MCF 10A (cell line): Measurements from ENCODE around the gene CALY. TPM values are rescaled to one million over a fixed set of nuclear protein-coding genes. Genes with fewer than 3 reads are reported as not detected.
"Not testable (repeated sequence)": the region's sequence is repeated elsewhere in the genome, so short reads cannot be mapped to it uniquely, and the experiment has no call there.

ENCODE experiments used
- BruUV-seq: library from RNA; stranded (reverse); fragments of 400-500 nt; replicated peaks from 2 replicates; lab custom pipeline; 2021; lab: Mats Ljungman, UMichigan
- CTCF ChIA-PET: fragments of 300-600 bp; sonication (Branson Sonifier 250); formaldehyde crosslinking; extraction: SDS; loops from one replicate; lab custom pipeline; 2021; ENCODE audit warnings: antibody characterized with exemption, inconsistent platforms; lab: Yijun Ruan, JAX
- POLR2A ChIA-PET: fragments of 300-600, 350-650 bp; sonication (Branson Sonifier 250); formaldehyde crosslinking; extraction: SDS; loops from one replicate; lab custom pipeline; 2020; ENCODE audit warnings: antibody characterized with exemption, inconsistent platforms; lab: Yijun Ruan, JAX
- DNase-seq: peaks from one replicate; pipeline ENCODE4 v3.0.0-alpha.2; 2018; ENCODE audit not compliant: unreplicated experiment
- H3K27ac Mint-ChIP-seq: one replicate; pipeline ENCODE4 v1.8.0; 2022; ENCODE audit warnings: mild to moderate bottlenecking, low read depth, mixed read lengths; ENCODE audit not compliant: unreplicated experiment
- H3K27me3 Mint-ChIP-seq: one replicate; pipeline ENCODE4 v1.8.0; 2022; ENCODE audit warnings: mixed read lengths; ENCODE audit not compliant: insufficient read depth, unreplicated experiment
- H3K36me3 Mint-ChIP-seq: one replicate; pipeline ENCODE4 v1.8.0; 2022; ENCODE audit warnings: mild to moderate bottlenecking, moderate library complexity, mixed read lengths; ENCODE audit not compliant: insufficient read depth, unreplicated experiment
- H3K4me1 Mint-ChIP-seq: one replicate; pipeline ENCODE4 v1.8.0; 2022; ENCODE audit warnings: mixed read lengths; ENCODE audit not compliant: insufficient read depth, unreplicated experiment
- H3K4me3 Mint-ChIP-seq: one replicate; pipeline ENCODE4 v1.8.0; 2022; ENCODE audit warnings: mild to moderate bottlenecking, moderate library complexity, mixed read lengths; ENCODE audit not compliant: unreplicated experiment
- H3K9me3 Mint-ChIP-seq: one replicate; pipeline ENCODE4 v1.8.0; 2022; ENCODE audit warnings: mixed read lengths; ENCODE audit not compliant: unreplicated experiment
- CTCF ChIP-seq: fragments of 200-600 bp; IDR thresholded peaks from one replicate; pipeline ENCODE4 v1.8.0; 2022; ENCODE audit warnings: antibody characterized with exemption, mild to moderate bottlenecking; ENCODE audit not compliant: unreplicated experiment
- intact Hi-C: fragments of 100-400 bp; cut with micrococcal nuclease; formaldehyde crosslinking; loops from 2 replicates; pipeline ENCODE4 v1.14.1; 2022
- total RNA-seq: library from RNA; stranded (reverse); gene quantifications from 2 replicates; pipeline ENCODE4 v1.2.3, GENCODE V29; 2022

Gene CALY
- total RNA-seq, 1 experiment from 2014 or later = not detected

- Mint-ChIP-seq H3K36me3 (peaks cover 49% of the 10 kb centered on the region), H3K4me3 (no peak overlapping the region), H3K9me3 (no peaks in the 10 kb centered on the region), H3K27me3 (no peaks in the 10 kb centered on the region), H3K4me1 (peaks cover 10% of the 10 kb centered on the region), H3K27ac (no peak overlapping the region)
- no TSS peak for BruUV-seq
- ChIA-PET CTCF (no interaction called here), POLR2A (interaction anchor here (0.6 kb wide), 1 partner anchor 13 kb away, joined by 4 read pairs; no protein-coding TSS in a partner anchor)
- TF ChIP-seq CTCF = no peak
- no peak for DNase-seq
- intact Hi-C loops = no loop called here
Observed at GRCh38 chr10:133370030-133370786, 33.5 kb upstream of the CALY start.

GRCh38 chr10:133368153-133368552 is 31.5 kb upstream of the CALY start:
- no peak for TF ChIP-seq CTCF
- no peaks in the 10 kb centered on the region for H3K9me3 Mint-ChIP-seq
- ChIA-PET POLR2A (interaction anchor here (0.6 to 1.1 kb wide), 2 partner anchors 59 to 186 kb away, joined by 3 read pairs; no protein-coding TSS in a partner anchor), CTCF (interaction anchor here (1.2 to 1.6 kb wide), 2 partner anchors 38 to 61 kb away, joined by 6 to 9 read pairs; no protein-coding TSS in a partner anchor)
- H3K27ac Mint-ChIP-seq = no peak overlapping the region
- H3K4me3 Mint-ChIP-seq = no peak overlapping the region
- no peak for DNase-seq
- no TSS peak for BruUV-seq
- intact Hi-C loops = no loop called here
- H3K36me3 Mint-ChIP-seq = peaks cover 55% of the 10 kb centered on the region
- H3K4me1 Mint-ChIP-seq = peaks cover 5% of the 10 kb centered on the region
- H3K27me3 Mint-ChIP-seq = no peaks in the 10 kb centered on the region

- H3K36me3 Mint-ChIP-seq = peaks cover 51% of the 10 kb centered on the region
- DNase-seq, H3K27ac Mint-ChIP-seq, H3K27me3 Mint-ChIP-seq, H3K9me3 Mint-ChIP-seq, H3K4me1 Mint-ChIP-seq, intact Hi-C loops, H3K4me3 Mint-ChIP-seq, BruUV-seq: not testable (repeated sequence)
- ChIA-PET POLR2A (interaction anchor here (0.6 to 1.1 kb wide), 2 partner anchors 58 to 185 kb away, joined by 3 read pairs; no protein-coding TSS in a partner anchor), CTCF (interaction anchor here (2.1 kb wide), 1 partner anchor 38 kb away, joined by 5 read pairs; no protein-coding TSS in a partner anchor)
Observed at GRCh38 chr10:133367461-133367860, 30.8 kb upstream of the CALY start.

- H3K27me3 Mint-ChIP-seq = no peaks in the 10 kb centered on the region
Observed at GRCh38 chr10:133366751-133367150, 30.1 kb upstream of the CALY start.

More at GRCh38 chr10:133366751-133367150, 30.1 kb upstream of the CALY start:
- Mint-ChIP-seq H3K36me3 (peaks cover 56% of the 10 kb centered on the region), H3K4me3 (no peak overlapping the region), H3K9me3 (no peaks in the 10 kb centered on the region), H3K27ac (no peak overlapping the region), H3K4me1 (no peaks in the 10 kb centered on the region)
- no peak for DNase-seq
- intact Hi-C loops = no loop called here
- no TSS peak for BruUV-seq
- no peak for TF ChIP-seq CTCF
- POLR2A ChIA-PET = no interaction called here
- CTCF ChIA-PET = interaction anchor here (0.5 to 2.1 kb wide), 2 partner anchors 37 to 313 kb away, joined by 4 to 5 read pairs; no protein-coding TSS in a partner anchor
